Erythroblast (primary cell): Measurements from ENCODE around the gene CYP26B1.

Source experiments
- GATA1 ChIP-seq: IDR thresholded peaks from 2 replicates; pipeline ENCODE4 v1.6.1; 2011; ENCODE audit warnings: low read depth, mild to moderate bottlenecking, control low read depth, low read length, moderate library complexity
- POLR2A ChIP-seq: IDR thresholded peaks from 2 replicates; pipeline ENCODE4 v1.6.1; 2011; ENCODE audit warnings: mild to moderate bottlenecking, low read length

DNA sequence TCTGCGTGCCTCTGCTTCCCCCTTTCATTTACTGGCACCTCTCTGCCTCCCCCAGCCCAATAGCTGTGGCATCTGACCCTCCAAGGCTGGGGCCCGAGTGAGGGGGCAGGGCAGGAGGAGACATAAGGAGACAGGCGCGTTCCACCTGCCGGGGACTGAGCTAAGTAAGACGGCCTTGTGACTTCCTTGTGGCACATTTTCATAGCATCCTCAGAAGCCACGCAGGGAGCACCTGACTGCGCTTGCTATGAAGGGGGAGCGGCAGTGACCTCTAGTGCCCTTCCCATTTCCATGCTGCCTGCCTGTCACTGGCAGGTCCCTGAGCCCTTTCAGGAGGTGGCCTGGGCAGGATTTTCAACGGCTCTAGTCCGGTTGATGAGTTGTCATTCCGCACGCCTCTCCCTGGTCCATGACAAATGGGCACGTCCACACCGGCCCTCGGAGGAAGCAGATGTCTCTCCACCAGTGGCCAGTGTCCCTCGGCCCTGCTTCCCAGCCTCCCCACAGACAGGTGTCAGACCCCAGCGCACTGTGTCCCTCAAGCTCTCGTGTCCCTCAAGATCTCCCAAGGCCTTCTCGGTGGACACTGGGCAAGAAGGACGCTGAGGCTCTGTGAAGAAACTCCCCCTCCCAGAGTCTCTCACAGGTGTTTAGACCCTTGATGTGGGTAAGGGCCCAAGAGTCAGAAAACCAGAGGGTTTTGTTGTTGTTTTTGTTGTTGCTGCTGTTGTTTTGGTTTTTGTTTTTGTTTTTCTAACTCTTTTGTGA is 42.7 kb downstream of the CYP26B1 start:
- TF ChIP-seq POLR2A (no peak), GATA1 (no peak)
